Testis (tissue), 3 donors: ENCODE data around the gene USP50. TPM values are rescaled to one million over a fixed set of nuclear protein-coding genes. Genes with fewer than 3 reads are reported as not detected.

ENCODE experiments used
- DNase-seq: peaks from one replicate; pipeline ENCODE4 v3.0.0-alpha.2; 2019
- H3K27ac ChIP-seq, 2 donors: fragments of 200-600 bp; sonication (generic); one replicate each; pipeline ENCODE4 v1.5.1; 2019
- H3K27me3 ChIP-seq: fragments of 200-600 bp; sonication (generic); one replicate; pipeline ENCODE4 v1.5.1; 2019
- H3K36me3 ChIP-seq: fragments of 200-600 bp; sonication (generic); one replicate; pipeline ENCODE4 v1.5.1; 2017; ENCODE audit warnings: low read depth; ENCODE audit errors: missing control alignments
- H3K4me1 ChIP-seq: fragments of 200-600 bp; sonication (generic); one replicate; pipeline ENCODE4 v1.5.1; 2019
- H3K4me3 ChIP-seq, 2 donors: fragments of 200-600 bp; sonication (generic); one replicate each; pipeline ENCODE4 v1.5.1; 2017 to 2019
- H3K9me3 ChIP-seq: fragments of 200-600 bp; sonication (generic); one replicate; pipeline ENCODE4 v1.5.1; 2017
- POLR2A ChIP-seq: fragments of 450-650 bp; IDR thresholded peaks from one replicate; pipeline ENCODE4 v1.6.1; 2017; ENCODE audit warnings: antibody characterized with exemption, mild to moderate bottlenecking, moderate library complexity
- WGBS, 2 donors: methylation state at CpG; one replicate each; pipeline ENCODE4 v1.1.5; 2018; 5-methylcytosine and 5-hydroxymethylcytosine counted together
- intact Hi-C: fragments of 100-400 bp; cut with DNase I; formaldehyde crosslinking; loops from one replicate; pipeline ENCODE4 v1.15.1; 2023; ENCODE audit warnings: low total_unique reads
- polyA plus RNA-seq: library from polyadenylated mRNA; stranded (reverse); fragments of 350-450 nt; fragmentation: Illumina TruSeq; extraction: RNeasy Lipid Tissue Mini Kit (QIAGEN cat#74804); gene quantifications from one replicate; pipeline ENCODE4 v1.2.3, GENCODE V29; 2014; ENCODE audit warnings: low read depth, low replicate concordance; ENCODE audit not compliant: insufficient read depth
- total RNA-seq, 2 donors: library from RNA; depleted of rRNA; stranded (reverse); fragments of >200 nt; gene quantifications; one replicate each; pipeline ENCODE4 v1.2.3, GENCODE V29; 2016
- TF ChIP-seq, protein P1 (sequence below), 3 experiments: fragments of 450-650 bp in 2 of 3; fragments of 200-600 bp in 1 of 3; sonication (generic) in 1 of 3; IDR thresholded peaks; one replicate each; pipeline ENCODE4 v1.5.1; 2016 to 2019; ENCODE audit warnings: antibody characterized with exemption in 3 of 3, mild to moderate bottlenecking in 2 of 3, moderate library complexity in 1 of 3

Gene USP50
- total and polyA plus RNA-seq, 3 donors from 2014 or later, result 8.7 to 30.4 (median 18.8) TPM

DNA sequence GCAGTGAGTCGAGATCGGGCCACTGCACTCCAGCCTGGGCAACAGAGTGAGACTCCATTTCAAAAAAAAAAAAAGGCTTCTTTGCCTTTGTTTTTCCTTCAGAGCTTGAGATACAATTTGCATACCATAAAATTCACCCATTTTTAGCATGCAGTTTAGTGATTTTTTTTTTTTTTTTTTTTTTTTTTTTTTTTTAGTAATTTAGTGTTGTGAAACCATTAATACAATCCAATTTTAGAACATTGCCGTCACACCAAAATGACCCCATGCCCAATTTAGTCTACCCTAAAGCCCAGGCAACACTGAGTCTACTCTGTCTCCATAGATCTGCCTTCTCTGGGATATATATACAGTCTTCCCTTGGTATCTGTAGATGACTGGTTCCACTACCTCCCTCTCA, 61.1 kb downstream of the USP50 start:
- TF ChIP-seq, protein P1, sequence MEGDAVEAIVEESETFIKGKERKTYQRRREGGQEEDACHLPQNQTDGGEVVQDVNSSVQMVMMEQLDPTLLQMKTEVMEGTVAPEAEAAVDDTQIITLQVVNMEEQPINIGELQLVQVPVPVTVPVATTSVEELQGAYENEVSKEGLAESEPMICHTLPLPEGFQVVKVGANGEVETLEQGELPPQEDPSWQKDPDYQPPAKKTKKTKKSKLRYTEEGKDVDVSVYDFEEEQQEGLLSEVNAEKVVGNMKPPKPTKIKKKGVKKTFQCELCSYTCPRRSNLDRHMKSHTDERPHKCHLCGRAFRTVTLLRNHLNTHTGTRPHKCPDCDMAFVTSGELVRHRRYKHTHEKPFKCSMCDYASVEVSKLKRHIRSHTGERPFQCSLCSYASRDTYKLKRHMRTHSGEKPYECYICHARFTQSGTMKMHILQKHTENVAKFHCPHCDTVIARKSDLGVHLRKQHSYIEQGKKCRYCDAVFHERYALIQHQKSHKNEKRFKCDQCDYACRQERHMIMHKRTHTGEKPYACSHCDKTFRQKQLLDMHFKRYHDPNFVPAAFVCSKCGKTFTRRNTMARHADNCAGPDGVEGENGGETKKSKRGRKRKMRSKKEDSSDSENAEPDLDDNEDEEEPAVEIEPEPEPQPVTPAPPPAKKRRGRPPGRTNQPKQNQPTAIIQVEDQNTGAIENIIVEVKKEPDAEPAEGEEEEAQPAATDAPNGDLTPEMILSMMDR (IDR thresholded peaks at IDR 0.05), result no peak
- no peaks in the 10 kb centered on the region for H3K9me3 ChIP-seq
- no peaks in the 10 kb centered on the region for H3K4me1 ChIP-seq
- H3K36me3 ChIP-seq, result no peaks in the 10 kb centered on the region
- H3K4me3 ChIP-seq, result no peak overlapping the region
- intact Hi-C loops, result no loop called here
- DNase-seq, result no peak
- WGBS, 2 donors, result 94 to 95% methylated on average over 3 of the region's 3 CpGs
- no peak overlapping the region for H3K27ac ChIP-seq
- no peaks in the 10 kb centered on the region for H3K27me3 ChIP-seq

DNA sequence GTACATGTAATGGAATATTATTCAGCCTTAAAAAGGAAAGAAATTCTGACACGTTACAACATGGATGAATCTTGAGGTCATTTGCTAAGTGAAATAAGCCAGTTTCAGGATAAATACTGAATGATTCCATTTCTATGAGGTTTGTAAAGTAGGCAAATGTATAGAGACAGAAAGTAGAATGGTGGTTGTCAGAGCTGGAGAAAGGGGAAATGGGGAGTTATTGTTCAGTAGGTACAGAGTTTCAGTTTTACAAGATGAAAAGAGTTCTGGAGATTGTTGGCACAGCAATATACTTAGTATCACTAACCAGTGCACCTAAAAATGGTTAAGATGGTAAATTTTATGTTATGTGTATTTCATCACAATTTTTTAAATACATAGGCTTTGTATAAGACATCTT, 61.7 kb downstream of the USP50 start:
- Histone ChIP-seq H3K27ac (no peak overlapping the region), H3K36me3 (no peaks in the 10 kb centered on the region), H3K27me3 (no peaks in the 10 kb centered on the region), H3K4me1 (no peaks in the 10 kb centered on the region), H3K9me3 (no peaks in the 10 kb centered on the region), H3K4me3 (no peak overlapping the region)
- intact Hi-C loops, result no loop called here
- DNase-seq, result no peak
- whole genome bisulfite sequencing, 2 donors, result 88 to 94% methylated on average over 1 of the region's 1 CpG
- TF ChIP-seq, protein P1 (IDR thresholded peaks at IDR 0.05), result no peak
- no peak for TF ChIP-seq POLR2A

DNA sequence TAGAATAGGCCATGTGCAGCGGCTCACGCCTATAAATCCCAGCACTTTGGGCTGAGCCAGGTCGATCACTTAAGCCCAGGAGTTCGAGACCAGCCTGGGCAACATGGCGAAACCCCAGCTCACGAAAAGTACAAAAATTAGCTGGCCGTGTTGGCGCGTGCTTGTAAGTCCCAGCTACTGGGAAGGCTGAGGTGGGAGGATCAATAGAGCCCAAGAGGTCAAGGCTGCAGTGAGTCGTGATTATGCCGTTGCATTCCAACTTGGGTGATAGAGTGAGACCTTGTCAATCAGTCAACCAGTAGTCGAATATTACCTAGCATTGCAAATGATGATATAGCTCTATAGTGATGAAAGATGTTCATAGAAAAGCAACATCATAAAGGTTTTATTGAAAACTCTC, 70.3 kb downstream of the USP50 start:
- no peak for DNase-seq
- no peaks in the 10 kb centered on the region for H3K9me3 ChIP-seq
- no peaks in the 10 kb centered on the region for H3K36me3 ChIP-seq
- H3K4me1 ChIP-seq, result no peaks in the 10 kb centered on the region
- no peak overlapping the region for H3K4me3 ChIP-seq
- no peaks in the 10 kb centered on the region for H3K27me3 ChIP-seq
- TF ChIP-seq POLR2A, result no peak
- TF ChIP-seq, protein P1 (IDR thresholded peaks at IDR 0.05), result no peak
- intact Hi-C loops, result no loop called here
- H3K27ac ChIP-seq, result no peak overlapping the region
- 85 to 91% methylated on average over 12 of the region's 12 CpGs for WGBS, 2 donors

DNA sequence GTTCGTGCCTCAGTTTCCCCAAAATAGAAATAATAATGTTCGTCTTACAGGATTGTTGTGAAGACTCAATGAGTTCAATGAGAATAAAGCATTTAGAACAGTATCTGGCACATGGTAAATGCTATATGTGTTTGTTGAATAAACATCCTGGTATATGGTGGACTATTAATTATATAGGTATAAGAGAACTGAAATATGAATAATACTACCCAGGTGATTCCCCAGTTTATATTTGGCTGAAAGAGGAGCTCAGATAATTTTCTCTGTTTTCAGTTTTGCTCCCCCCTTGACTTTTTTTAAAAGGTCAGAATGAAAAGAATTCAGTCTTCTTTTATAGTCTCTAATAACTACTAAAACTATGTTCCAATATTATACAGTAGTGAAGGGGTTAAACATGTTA, 75.4 kb downstream of the USP50 start:
- Histone ChIP-seq H3K27ac (no peak overlapping the region), H3K4me1 (no peaks in the 10 kb centered on the region), H3K27me3 (no peaks in the 10 kb centered on the region), H3K4me3 (no peak overlapping the region), H3K36me3 (no peaks in the 10 kb centered on the region), H3K9me3 (no peaks in the 10 kb centered on the region)
- no peak for DNase-seq
- TF ChIP-seq, protein P1 (IDR thresholded peaks at IDR 0.05), result no peak
- no peak for TF ChIP-seq POLR2A
- WGBS, 2 donors, result 95 to 100% methylated on average over 2 of the region's 2 CpGs
- intact Hi-C loops, result no loop called here

DNA sequence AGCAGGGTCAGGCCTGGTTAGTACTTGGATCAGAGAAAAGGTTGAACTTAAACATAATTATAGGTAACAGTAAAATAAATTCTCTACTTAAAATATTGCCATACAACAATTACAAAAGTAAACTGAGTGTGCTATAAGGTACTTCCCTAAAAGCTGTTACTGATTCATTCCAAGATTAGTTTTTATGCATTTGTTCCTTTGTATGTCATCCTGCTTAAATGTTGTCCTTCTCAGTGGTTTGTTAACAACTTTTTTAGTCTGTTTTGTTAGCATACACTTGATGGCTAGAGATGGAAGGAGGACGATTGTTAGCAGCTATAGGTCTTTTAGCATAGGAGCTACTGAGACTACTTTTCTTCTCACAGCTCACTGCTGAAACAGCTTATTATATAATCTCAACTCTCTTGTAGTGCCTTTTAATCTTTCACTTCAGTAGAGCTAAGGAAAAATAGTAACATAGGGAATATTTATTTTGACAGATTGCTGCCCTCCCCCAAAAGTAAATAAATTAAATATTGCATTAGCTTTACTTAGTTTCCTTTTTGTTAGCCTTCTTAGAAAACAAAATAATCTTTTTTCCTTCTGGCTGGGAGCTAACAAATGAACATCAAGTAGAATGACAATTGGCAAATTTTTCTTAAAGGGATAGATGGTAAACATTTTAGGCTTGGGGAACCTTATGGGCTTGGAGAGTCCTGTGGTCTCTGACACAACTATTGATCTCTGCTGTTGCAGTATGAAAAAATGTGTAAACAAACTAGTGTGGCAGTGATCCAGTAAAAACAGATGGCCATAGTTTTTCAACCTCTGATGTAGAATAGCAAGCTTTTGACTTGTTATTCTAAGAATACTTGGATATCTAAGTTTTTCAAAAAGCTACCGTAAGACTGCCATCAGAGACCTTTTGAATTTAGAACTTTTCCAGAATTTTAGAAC, 82.8 kb downstream of the USP50 start:
- Histone ChIP-seq H3K9me3 (no peaks in the 10 kb centered on the region), H3K4me1 (peaks cover 8% of the 10 kb centered on the region), H3K4me3 (no peak overlapping the region), H3K36me3 (no peaks in the 10 kb centered on the region), H3K27ac (no peak overlapping the region), H3K27me3 (no peaks in the 10 kb centered on the region)
- DNase-seq, result no peak
- TF ChIP-seq, protein P1 (IDR thresholded peaks at IDR 0.05), result no peak
- no peak for TF ChIP-seq POLR2A
- 49 to 51% methylated on average over 2 of the region's 2 CpGs for WGBS, 2 donors
- intact Hi-C loops, result no loop called here
